Type B pancreatic cell (in vitro differentiated cells): ENCODE results near the gene CDT1. TPM values are rescaled to one million over a fixed set of nuclear protein-coding genes. Genes with fewer than 3 reads are reported as not detected.
A peak's percentile ranks its signal among the peaks of the same experiment; 100 is the strongest.

Experiments
- DNase-seq: peaks from one replicate; pipeline ENCODE4 v3.0.0; 2021; ENCODE audit warnings: mixed read lengths; ENCODE audit not compliant: unreplicated experiment; ENCODE audit errors: extremely low spot score
- H3K27ac Mint-ChIP-seq: 2 replicates; pipeline ENCODE4 v1.8.0; 2021; ENCODE audit warnings: mild to moderate bottlenecking, mixed read lengths
- H3K27me3 Mint-ChIP-seq: 2 replicates; pipeline ENCODE4 v1.8.0; 2021; ENCODE audit warnings: mixed read lengths
- H3K36me3 Mint-ChIP-seq: 2 replicates; pipeline ENCODE4 v1.8.0; 2021; ENCODE audit warnings: mixed read lengths
- H3K4me1 Mint-ChIP-seq: one replicate; pipeline ENCODE4 v1.8.0; 2021; ENCODE audit warnings: mixed read lengths; ENCODE audit not compliant: unreplicated experiment
- H3K4me3 Mint-ChIP-seq: 2 replicates; pipeline ENCODE4 v1.8.0; 2021; ENCODE audit warnings: mild to moderate bottlenecking, mixed read lengths
- H3K9me3 Mint-ChIP-seq: 2 replicates; pipeline ENCODE4 v1.8.0; 2021; ENCODE audit warnings: mixed read lengths
- total RNA-seq: library from RNA; stranded (reverse); gene quantifications from 2 replicates; pipeline ENCODE4 v1.2.1, GENCODE V29; 2021; ENCODE audit warnings: low replicate concordance
- TF ChIP-seq, protein P1 (sequence below): fragments of 200-600 bp; sonication (generic); conservative IDR thresholded peaks from 2 replicates; pipeline ENCODE4 v1.5.0; 2021; ENCODE audit warnings: antibody characterized with exemption, mild to moderate bottlenecking

Gene CDT1
- total RNA-seq, 1 donor from 2014 or later, result 36.8 TPM

DNA sequence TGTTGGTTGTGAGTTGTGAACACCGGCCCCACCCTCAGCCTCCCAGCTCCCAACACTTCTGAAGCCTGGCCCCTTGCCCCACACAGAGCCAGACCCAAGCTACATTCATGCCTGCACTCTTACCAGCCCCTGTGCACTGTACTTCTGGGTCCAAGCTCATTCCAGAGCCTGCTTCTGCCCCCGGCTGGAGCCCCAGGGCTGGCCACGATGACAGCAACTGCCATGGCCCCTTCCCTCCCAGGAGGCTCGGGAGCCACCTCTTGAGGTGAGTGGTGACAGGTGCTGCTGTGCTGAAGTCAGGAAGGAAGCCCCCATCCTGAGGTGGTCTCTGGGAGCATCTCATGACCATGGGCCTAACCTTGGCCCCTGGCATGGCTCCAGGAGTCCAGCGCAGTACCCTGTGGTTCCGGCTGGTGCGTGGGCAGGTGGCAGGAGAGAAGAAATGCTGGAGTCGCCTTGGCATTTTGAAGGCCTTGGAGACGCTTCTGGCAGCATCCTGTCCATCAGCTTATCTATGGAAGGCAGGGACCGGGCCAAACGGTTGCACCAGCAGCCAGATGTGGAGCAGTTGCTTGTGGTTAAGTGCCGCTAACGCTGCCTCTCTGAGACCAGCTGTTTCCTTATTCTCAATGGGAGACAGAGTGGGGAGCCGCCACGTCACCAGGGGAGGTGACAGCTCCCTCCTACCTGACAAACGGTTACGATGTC, 3.9 kb upstream of the CDT1 start:
- Mint-ChIP-seq H3K4me1 (no peaks in the 10 kb centered on the region), H3K4me3 (no peak overlapping the region), H3K36me3 (no peaks in the 10 kb centered on the region), H3K27ac (no peak overlapping the region), H3K9me3 (no peaks in the 10 kb centered on the region), H3K27me3 (no peaks in the 10 kb centered on the region)
- no peak for DNase-seq
- TF ChIP-seq, protein P1, sequence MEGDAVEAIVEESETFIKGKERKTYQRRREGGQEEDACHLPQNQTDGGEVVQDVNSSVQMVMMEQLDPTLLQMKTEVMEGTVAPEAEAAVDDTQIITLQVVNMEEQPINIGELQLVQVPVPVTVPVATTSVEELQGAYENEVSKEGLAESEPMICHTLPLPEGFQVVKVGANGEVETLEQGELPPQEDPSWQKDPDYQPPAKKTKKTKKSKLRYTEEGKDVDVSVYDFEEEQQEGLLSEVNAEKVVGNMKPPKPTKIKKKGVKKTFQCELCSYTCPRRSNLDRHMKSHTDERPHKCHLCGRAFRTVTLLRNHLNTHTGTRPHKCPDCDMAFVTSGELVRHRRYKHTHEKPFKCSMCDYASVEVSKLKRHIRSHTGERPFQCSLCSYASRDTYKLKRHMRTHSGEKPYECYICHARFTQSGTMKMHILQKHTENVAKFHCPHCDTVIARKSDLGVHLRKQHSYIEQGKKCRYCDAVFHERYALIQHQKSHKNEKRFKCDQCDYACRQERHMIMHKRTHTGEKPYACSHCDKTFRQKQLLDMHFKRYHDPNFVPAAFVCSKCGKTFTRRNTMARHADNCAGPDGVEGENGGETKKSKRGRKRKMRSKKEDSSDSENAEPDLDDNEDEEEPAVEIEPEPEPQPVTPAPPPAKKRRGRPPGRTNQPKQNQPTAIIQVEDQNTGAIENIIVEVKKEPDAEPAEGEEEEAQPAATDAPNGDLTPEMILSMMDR, result no peak

DNA sequence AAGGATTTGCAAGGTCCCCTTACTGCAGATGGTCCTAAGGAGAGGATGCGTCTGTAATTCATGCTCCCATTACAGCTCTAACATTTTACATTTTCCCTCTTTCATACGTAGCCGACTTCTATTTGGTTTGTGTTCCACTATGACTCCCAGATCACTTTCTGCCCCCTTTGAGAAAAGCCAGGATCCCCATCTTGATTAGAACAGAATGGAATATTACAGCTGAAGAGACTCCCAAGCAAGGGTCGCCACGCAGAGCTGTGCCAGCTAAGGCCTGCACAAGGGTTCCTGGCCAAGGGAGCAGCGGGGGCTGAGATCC, 3.4 kb upstream of the CDT1 start:
- H3K36me3 Mint-ChIP-seq, result no peaks in the 10 kb centered on the region
- no peak for DNase-seq

DNA sequence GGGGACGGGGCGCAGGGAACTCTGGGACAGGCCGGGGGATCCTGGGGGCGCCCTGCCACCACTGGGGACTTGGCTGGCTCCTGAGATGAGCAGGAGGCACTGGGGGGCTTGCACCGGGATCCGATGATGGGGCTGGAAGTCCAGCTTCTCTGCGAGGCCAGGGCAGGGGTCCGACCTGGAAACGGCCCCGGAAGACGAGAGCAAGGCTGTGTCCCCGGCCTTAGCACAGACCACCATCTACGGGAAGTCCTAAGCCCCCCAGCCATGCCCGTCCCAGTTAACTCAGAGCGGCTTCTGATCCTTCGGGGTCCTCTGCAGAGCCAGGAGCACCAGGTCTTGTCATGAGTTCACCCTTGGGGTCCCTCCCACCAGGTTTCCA, 573 bp downstream of the CDT1 start:
- Mint-ChIP-seq H3K36me3 (no peaks in the 10 kb centered on the region), H3K4me1 (no peaks in the 10 kb centered on the region), H3K27ac (no peak overlapping the region), H3K27me3 (no peaks in the 10 kb centered on the region), H3K9me3 (no peaks in the 10 kb centered on the region), H3K4me3 (peak overlapping the region; percentile 83)
- TF ChIP-seq, protein P1, result no peak
- no peak for DNase-seq

More for the DNA sequence above, 3.4 kb upstream of the CDT1 start:
- Mint-ChIP-seq H3K4me3 (peak overlapping the region; percentile 14), H3K9me3 (no peaks in the 10 kb centered on the region), H3K4me1 (no peaks in the 10 kb centered on the region), H3K27ac (no peak overlapping the region), H3K27me3 (no peaks in the 10 kb centered on the region)
- TF ChIP-seq, protein P1, result no peak

DNA sequence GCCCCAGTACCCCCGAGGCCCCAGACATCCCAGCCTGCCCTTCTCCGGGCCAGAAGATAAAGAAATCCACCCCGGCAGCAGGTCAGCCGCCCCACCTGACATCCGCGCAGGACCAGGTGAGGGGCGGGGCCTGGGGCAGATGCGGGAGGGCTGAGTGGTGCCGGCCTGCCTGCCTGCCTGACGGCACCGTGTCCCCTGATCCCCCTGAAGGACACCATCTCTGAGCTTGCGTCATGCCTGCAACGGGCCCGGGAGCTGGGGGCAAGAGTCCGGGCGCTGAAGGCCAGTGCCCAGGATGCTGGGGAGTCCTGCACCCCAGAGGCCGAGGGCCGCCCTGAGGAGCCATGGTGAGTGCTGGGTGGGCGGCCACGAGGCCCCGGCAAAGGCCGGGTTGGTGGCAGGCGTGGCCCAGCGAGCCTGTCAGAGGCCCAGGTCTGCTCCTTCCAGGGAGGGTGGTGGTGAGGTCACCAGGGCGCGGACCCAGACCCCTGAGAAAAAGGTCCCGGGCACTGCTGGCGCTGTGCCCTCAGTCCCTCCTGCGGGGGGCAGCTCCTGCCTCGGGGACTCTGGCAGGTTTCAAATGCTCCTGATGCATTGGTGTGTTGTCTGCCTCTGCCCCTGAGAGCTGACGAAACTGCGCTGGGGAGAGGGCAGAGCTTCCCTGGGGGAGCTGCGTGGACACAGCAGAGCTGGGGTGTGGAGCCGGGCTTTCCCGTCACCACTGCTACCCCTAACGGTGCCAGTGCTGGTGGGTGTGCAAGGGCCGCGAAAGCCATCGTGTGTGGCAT, 1.2 kb downstream of the CDT1 start:
- TF ChIP-seq, protein P1, result no peak
- H3K4me3 Mint-ChIP-seq, result peak overlapping the region; percentile 83
- DNase-seq, result no peak
- no peaks in the 10 kb centered on the region for H3K36me3 Mint-ChIP-seq
- no peaks in the 10 kb centered on the region for H3K9me3 Mint-ChIP-seq
- H3K27me3 Mint-ChIP-seq, result no peaks in the 10 kb centered on the region
- H3K27ac Mint-ChIP-seq, result no peak overlapping the region
- H3K4me1 Mint-ChIP-seq, result no peaks in the 10 kb centered on the region

DNA sequence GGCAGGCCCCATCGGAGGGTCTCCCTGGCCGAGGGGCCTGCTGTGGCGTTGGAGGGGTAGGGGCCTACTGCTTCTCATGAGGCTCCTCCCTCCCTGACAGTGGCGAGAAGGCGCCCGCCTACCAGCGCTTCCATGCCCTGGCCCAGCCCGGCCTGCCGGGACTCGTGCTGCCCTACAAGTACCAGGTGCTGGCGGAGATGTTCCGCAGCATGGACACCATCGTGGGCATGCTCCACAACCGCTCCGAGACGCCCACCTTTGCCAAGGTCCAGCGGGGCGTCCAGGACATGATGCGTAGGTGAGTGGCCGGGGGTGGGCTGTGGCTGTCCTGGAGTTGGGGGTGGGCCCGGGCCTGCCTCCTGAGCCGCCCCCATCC, 1.7 kb downstream of the CDT1 start:
- DNase-seq, result no peak
- no peaks in the 10 kb centered on the region for H3K27me3 Mint-ChIP-seq
- H3K4me1 Mint-ChIP-seq, result no peaks in the 10 kb centered on the region
- TF ChIP-seq, protein P1, result no peak
- peak overlapping the region; percentile 25 for H3K4me3 Mint-ChIP-seq
- H3K27ac Mint-ChIP-seq, result no peak overlapping the region
- no peaks in the 10 kb centered on the region for H3K9me3 Mint-ChIP-seq
- no peaks in the 10 kb centered on the region for H3K36me3 Mint-ChIP-seq
